Measurements from ENCODE around the gene ITGB1BP1. TPM values are rescaled to one million over a fixed set of nuclear protein-coding genes. Genes with fewer than 3 reads are reported as not detected.

ITGB1BP1 gene
- total RNA-seq, 4 donors from 2014 or later, result 65.9 to 97.3 (median 89.0) TPM

DNA sequence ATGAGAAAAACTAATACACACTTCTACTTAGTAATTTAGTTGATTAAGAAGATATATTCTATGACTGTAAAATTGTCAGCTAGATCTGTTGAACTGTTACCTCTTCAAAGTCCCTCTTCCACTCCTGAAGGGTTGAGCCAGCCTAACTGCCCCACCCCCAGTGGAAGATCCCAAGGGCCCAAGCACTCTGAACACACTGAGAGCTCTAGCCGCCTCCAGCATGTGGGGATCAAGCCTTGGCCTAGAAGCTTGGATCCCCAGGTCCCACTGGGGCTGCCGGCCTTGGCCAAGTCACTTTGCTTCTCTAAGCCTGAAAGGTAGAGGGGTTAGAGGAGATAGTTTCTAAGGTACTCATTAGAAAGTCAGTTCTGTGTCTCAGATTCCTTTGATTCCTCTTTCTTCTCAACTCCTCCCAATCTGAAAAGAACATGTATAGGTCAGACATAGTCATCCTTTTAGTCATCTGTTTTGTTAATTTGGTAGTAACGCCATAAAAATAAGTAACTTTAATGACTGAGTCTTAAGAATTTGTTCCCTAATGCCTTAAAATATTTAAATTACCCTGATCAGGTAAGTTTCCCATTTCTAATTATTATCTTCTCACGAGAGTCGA lies 5.7 kb upstream of the ITGB1BP1 start:
- Histone ChIP-seq H3K27me3 (no peaks in the 10 kb centered on the region), H3K4me1 (peaks cover 0 to 19% (median 8%) of the 10 kb centered on the region in 4 donors), H3K27ac (no peak overlapping the region), H3K36me3 (peaks cover 0 to 52% (median 0%) of the 10 kb centered on the region in 3 donors), H3K4me3 (no peak overlapping the region), H3K9me3 (no peaks in the 10 kb centered on the region)
- 70 to 73% methylated on average over 5 of the region's 5 CpGs for WGBS, 2 donors
- no peak for TF ChIP-seq EP300 (IDR thresholded peaks at IDR 0.05)
- TF ChIP-seq, protein P1, sequence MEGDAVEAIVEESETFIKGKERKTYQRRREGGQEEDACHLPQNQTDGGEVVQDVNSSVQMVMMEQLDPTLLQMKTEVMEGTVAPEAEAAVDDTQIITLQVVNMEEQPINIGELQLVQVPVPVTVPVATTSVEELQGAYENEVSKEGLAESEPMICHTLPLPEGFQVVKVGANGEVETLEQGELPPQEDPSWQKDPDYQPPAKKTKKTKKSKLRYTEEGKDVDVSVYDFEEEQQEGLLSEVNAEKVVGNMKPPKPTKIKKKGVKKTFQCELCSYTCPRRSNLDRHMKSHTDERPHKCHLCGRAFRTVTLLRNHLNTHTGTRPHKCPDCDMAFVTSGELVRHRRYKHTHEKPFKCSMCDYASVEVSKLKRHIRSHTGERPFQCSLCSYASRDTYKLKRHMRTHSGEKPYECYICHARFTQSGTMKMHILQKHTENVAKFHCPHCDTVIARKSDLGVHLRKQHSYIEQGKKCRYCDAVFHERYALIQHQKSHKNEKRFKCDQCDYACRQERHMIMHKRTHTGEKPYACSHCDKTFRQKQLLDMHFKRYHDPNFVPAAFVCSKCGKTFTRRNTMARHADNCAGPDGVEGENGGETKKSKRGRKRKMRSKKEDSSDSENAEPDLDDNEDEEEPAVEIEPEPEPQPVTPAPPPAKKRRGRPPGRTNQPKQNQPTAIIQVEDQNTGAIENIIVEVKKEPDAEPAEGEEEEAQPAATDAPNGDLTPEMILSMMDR (IDR thresholded peaks at IDR 0.05), result no peak
- no peak for DNase-seq (ENCODE audit: low spot score in 2 of 2)

DNA sequence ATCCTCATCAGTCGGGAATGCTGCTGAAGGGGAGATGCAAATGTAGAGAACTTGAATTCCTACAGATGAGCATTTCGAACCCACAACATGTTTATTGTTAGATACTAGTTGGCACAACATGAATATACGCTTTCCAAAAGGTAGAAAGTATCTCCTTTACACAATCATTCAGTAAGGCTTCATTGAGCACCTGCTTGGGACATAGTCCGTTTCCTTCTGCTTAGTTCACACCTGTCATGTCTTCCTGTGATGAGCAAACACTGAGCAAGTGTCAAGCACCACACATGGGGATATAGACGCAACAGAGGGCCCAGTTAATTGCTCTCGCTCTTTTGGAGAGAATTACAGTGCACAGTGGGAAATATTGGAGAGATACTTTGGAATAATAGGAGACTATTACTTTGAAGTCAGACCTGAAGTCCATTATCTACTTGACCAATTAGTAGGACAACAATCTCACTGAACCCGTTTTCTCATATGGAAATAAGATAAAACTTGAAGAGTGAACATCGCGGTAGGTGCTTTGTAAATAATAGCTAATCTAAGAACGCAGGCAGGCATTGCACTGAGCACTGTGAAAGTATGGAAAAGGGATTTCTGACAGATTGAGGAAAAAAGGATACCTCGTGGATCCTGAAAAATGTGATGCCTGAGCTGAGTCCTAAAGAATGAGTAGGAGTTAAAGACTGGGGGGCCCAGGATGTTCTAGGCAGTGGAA lies 1.3 kb upstream of the ITGB1BP1 start:
- peak overlapping the region; percentile 67 to 97 (median 80) for H3K4me3 ChIP-seq
- peaks cover 0 to 8% (median 0%) of the 10 kb centered on the region in 3 donors for H3K36me3 ChIP-seq
- 69 to 71% methylated on average over 11 of the region's 11 CpGs for WGBS, 2 donors
- H3K27me3 ChIP-seq, result no peaks in the 10 kb centered on the region
- H3K27ac ChIP-seq, result peak overlapping the region in 1 of 4 donors; percentile 93
- H3K4me1 ChIP-seq, result peaks cover 0 to 50% (median 20%) of the 10 kb centered on the region in 4 donors
- TF ChIP-seq, protein P1 (IDR thresholded peaks at IDR 0.05), result no peak
- TF ChIP-seq POLR2A (IDR thresholded peaks at IDR 0.05) (no peak), EP300 (IDR thresholded peaks at IDR 0.05) (no peak)
- no peak for DNase-seq (ENCODE audit: low spot score in 2 of 2)
- no peaks in the 10 kb centered on the region for H3K9me3 ChIP-seq

DNA sequence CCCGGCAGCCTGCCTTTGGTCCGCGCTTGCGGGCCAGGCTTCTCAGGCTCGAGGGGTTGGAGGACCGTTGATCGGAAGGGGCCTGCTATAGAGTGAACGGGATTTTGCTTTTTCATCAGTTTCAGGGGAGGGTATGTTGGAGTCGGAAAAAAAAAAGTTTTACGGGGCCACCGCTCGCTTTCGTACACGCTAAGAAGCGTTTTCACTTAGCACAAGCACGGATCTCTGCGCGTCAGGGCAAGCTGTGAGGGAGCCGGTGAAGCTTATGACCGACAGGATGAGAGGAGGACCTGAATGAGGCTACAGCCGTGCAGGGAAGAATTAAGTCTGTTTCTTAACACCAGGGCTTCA lies 569 bp upstream of the ITGB1BP1 start:
- TF ChIP-seq POLR2A (IDR thresholded peaks at IDR 0.05), result no peak
- TF ChIP-seq EP300 (IDR thresholded peaks at IDR 0.05), result no peak
- TF ChIP-seq, protein P1 (IDR thresholded peaks at IDR 0.05), result no peak
- Histone ChIP-seq H3K9me3 (no peaks in the 10 kb centered on the region), H3K27me3 (no peaks in the 10 kb centered on the region), H3K27ac (peak overlapping the region; percentile 87 to 98 (median 95)), H3K36me3 (peaks cover 0 to 2% (median 0%) of the 10 kb centered on the region in 3 donors), H3K4me3 (peak overlapping the region; percentile 67 to 97 (median 80)), H3K4me1 (peaks cover 0 to 57% (median 22%) of the 10 kb centered on the region in 4 donors)
- 0% methylated on average over 21 of the region's 21 CpGs for WGBS, 2 donors
- DNase-seq (ENCODE audit: low spot score in 2 of 2), result no peak

DNA sequence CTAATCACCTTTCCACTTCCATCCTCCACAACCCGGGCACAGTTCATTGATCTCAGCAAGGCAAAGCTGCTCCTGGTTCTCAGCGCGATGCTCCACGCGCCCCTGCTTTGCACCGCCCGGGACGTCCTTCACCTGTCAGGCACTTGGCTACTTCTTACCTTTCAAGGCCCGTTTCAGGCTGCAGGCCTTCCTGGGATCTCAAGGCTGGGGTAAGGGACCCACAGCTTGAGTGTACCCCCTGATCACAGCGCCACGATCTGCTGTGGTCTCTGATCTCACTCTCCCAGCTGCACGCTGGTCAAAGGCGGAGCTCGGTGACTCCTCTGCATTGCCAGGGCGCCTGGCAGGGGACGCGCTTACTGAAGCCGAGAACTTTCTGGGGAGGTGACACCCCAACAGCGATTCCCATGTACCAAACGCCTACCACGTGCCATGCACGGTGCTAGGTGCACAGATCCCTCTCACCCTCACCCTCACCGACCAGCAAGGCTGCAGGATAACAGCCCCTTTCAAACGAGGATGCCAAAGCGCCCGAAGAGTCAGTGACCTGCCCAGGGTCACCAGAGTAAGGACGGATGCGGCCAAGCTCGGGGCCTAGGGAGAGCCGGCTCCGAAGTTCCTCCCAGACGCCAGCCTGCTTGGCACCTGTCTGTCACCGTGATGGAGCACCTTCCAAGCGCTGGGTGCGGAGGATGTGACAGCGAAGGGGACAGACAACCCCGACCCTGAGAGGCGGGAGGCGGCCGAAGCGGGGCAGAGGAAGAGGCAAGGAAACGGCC lies 818 bp downstream of the ITGB1BP1 start:
- Histone ChIP-seq H3K9me3 (no peaks in the 10 kb centered on the region), H3K36me3 (peaks cover 0 to 9% (median 0%) of the 10 kb centered on the region in 3 donors)

More for the DNA sequence above, 818 bp downstream of the ITGB1BP1 start:
- DNase-seq (ENCODE audit: low spot score in 2 of 2), result no peak
- Histone ChIP-seq H3K4me3 (peak overlapping the region; percentile 67 to 97 (median 80)), H3K27me3 (no peaks in the 10 kb centered on the region), H3K27ac (peak overlapping the region; percentile 87 to 98 (median 95)), H3K4me1 (peaks cover 0 to 70% (median 22%) of the 10 kb centered on the region in 4 donors)
- 7 to 8% methylated on average over 20 to 42 of the region's 42 CpGs for WGBS, 2 donors
- TF ChIP-seq POLR2A (IDR thresholded peaks at IDR 0.05), result no peak
- TF ChIP-seq, protein P1 (IDR thresholded peaks at IDR 0.05), result no peak
- TF ChIP-seq EP300 (IDR thresholded peaks at IDR 0.05), result no peak

All from tibial nerve (tissue), 4 donors.